Activated CD4-positive, alpha-beta T cell treated with anti-CD3 and anti-CD28 coated beads, Interleukin-10, Interleukin-2, amounts not matched to agents 100 ng/mL and 50 ng/mL, durations not matched to agents 16 hours and 8 hours (primary cell): Measurements from ENCODE around the gene MEX3A.
"Not testable (repeated sequence)": the region's sequence is repeated elsewhere in the genome, so short reads cannot be mapped to it uniquely, and the experiment has no call there.

Source experiments
- DNase-seq: peaks from one replicate; pipeline ENCODE4 v3.0.0-alpha.2; 2020

Gene MEX3A

GRCh38 chr1:156117414-156118176 lies 35.3 kb upstream of the MEX3A start:
- DNase-seq = no peak

GRCh38 chr1:156116731-156117130 lies 34.5 kb upstream of the MEX3A start:
- DNase-seq = not testable (repeated sequence)

- no peak for DNase-seq
Measured at GRCh38 chr1:156115514-156116374, 33.5 kb upstream of the MEX3A start.

GRCh38 chr1:156114919-156115513 lies 32.8 kb upstream of the MEX3A start:
- no peak for DNase-seq

DNA sequence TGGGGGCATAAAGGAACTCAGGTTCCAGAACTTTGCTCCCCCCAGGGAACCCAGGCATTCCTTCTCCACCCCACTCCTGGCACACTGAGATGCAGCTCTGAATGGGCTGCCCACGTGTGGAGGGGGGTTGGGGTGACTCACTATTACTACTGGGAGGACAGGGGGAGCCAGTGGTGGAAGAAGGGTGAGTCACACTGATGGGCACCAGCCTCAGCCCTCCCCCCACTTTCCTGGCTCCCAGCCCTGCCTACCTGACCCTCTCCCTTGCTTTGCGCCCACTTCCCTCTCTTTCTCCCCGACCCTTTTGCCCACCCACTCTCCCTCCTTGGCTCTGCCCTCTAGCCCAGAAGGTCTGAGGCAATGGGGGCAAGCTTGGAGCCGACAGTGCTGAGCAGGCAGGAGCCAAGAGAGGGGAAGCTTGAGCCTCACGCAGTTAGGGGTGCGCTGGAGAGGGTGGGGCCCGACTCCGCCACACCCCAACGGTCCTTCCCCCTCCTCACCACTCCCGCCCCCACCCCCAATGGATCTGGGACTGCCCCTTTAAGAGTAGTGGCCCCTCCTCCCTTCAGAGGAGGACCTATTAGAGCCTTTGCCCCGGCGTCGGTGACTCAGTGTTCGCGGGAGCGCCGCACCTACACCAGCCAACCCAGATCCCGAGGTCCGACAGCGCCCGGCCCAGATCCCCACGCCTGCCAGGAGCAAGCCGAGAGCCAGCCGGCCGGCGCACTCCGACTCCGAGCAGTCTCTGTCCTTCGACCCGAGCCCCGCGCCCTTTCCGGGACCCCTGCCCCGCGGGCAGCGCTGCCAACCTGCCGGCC lies 32.0 kb upstream of the MEX3A start, which contains the start of gene LMNA:
TSS of gene LMNA (plus strand) at position 611 of the 818 bp plus-strand sequence. CDS start 208 bp downstream, outside the sequence.
- DNase-seq = peak; percentile 94

DNA sequence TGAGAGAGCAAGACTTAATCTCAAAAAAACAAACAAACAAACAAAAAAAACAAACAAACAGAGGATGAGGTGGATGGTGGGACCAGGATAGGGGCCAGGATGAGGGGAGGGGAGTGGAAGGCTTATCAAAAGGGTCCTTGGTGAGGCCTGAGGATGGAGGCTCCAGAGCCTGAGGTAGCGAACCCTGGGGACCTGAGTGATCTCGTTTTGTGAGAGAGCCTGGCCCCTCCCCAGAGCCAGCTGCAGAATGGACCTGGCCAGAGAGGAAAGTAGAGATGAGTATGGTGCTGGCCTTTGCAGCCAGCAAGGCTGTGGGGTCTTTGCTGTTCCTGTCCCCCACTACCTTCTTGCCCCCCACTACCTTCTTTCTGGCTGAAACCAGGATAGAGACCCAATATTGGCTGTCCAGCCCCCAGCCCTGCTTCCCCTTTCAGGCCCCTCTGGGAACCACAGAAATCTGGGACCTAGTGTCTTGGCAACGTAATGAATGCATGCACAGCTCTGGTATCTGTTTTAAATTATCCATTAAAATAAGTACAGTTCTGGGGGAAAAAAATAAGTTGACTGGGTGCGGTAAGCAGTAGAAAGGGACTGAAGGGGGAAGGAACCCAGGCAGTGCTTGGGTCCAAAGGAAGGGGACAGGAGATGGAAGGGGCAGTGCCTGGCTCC lies 31.2 kb upstream of the MEX3A start:
- DNase-seq = no peak

GRCh38 chr1:156112276-156113137 lies 30.2 kb upstream of the MEX3A start:
- DNase-seq = no peak

- no peak for DNase-seq
Measured at GRCh38 chr1:156111355-156111962, 29.2 kb upstream of the MEX3A start.

DNA sequence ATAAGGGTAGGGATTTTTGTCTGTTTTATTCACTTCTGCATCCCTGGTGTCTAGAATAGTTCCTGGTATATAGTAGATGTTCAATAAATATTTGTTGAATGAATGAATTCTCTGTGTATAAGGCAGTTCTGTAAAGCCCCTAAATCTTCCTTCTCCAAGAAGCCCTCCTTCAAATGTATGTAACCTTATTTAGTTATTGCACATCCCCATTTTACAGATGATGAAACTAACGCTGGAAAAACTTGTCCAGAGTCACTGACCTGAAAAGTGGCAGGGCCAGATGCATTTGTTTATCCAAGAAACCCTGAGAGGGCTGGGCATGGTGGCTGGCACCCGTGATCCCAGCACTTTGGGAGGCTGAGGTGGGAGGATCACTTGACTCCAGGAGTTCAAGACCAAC lies 28.0 kb upstream of the MEX3A start:
- no peak for DNase-seq

DNA sequence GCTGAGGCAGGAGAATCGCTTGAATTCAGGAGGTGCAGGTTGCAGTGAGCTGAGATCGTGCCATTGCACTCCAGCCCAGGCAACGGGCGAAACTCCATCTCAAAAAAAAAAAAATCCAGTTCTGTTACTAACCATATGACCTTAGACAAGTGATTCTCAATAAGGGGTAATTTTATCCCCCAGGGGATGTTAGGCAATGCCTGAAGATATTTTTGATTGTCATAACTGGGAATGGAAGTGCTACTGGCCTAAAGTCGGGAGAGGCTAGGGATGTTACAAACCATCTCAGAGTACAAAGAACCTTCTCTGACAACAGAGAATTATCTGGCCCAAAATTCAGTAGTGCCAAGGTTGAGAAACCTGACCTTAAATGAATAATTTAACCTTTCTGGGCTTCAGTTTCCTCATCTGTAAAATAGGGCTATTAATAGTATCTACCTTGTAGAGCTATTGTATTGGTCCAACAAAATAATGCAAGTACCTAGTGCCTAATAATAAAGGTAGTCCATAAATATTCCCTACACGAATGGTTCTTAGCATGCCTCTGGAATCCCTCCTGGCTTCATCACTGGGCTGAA lies 26.5 kb upstream of the MEX3A start:
- DNase-seq = no peak

- DNase-seq = no peak
Measured at GRCh38 chr1:156108057-156108456, 25.8 kb upstream of the MEX3A start.

DNA sequence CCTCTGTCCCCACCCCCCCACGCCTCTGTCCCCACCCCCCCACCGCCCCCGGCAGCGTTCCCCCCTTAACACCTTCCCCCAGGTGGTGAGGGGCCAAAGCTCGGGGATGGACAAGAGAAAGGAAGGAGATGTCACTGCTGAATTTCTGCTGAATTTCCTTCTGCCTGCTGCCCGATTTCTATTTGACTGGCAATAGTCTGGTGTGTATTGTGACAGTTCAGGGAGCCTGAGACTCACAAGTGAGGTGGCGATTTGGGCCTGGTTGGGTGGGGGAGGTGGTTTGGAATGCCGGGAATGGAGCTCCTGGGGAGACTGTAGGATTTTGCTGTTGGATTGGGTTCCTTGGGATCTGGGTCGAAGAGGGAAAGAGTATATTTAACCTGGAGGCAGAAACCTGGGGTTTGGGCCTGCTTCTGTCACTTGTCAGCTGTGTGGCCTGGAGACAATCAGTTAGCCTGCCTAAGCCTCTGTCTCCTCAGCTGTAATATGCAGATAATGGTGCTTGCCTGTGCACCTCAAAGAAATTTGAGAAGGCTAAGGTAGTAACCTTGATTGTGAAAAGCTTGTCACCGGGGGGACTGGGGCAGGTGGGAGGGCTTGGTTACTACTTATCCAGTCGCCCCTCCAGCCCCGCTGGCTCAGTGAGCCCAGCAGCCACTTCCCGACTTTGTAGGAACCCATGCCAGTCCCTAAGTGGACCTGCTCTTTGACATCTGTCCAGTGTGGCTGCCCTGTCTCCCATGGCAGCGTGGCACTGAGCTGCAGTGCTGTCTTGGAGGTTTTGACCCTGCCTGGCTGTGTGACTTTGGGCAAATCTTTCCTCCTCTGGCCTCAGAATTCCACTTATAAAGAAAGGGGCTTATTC lies 24.6 kb upstream of the MEX3A start:
- DNase-seq = no peak

DNA sequence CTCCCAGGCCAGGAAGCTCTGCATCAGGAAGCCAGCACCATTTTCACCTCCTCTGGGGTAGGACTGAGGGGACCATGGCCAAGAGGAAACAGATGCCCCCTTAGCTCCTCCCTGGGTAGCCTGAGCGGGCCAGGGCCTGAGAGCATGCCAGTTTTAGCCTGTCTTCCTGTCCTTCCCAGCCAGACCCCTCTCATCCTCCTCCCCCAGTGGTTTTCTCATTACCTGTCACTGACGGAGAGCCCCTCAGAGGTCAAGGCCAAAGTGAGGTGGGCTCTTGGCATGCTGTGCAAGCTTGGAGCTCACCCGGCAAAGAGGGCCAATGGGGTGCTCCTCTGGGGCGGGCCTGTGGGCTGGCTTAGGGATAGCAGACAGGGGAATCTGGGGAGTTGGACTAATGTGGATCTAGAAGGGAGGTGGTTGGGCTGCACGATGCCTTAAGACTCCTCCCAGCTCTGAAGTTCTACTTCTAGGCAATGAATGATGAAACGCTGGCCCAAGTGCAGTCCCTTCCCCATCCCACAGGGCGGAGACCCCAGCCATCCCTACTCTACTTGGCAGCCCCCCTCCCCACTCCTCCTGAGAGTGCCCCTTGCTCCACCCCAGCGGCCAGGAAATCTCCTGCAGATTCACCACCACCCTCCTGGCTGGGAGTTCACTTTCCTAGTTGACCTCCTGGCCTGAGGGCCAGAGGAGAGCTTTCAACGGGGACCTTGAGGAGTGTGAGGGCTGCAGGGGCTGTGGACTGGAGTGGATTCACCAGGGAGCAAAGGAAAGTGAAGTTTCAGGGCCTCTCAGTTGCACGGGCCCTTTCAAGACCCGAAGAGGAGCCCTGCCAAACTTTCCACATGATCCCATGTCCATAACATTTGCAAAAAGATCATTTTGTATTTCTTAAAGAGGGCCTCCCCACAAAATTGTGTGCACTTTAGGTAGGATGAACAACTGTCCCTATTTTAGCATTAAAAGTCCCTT lies 22.9 kb upstream of the MEX3A start:
- DNase-seq = no peak

DNA sequence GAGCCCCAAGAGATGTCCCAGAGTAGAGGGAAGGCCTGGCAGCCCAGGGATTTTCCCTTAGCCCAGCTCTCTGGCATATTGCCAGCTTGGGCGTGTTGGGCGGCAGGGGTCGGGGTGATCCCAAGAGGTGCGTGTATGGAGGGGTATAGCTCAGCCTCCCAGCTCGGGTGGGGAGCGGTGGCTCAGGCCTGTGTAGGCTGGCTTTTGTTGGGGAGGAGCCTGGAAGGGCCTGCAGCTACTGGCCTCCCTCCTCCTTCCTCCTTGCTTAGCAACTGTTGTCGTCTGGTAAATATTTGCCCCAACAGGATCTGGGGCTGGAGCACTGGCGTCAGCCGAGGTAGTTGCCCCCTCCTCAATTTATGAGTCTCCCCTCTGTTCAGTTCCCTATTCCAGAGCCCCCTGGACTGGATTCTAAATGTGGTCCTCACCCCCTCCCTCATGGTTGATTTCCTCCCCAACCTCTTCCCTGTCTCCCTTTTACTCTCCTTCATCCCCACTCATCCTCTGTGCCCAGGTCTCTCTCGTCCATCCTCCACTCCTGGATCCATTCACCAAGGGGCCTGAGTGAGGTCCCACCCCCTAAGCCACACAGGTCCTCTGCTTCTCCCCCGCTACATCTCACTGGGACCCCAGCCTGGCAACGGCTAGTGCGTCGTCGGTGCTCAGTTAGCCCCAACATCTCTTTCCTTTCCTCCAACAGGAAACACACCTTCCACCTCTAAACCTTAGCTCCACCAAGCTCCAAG lies 22.0 kb upstream of the MEX3A start:
- peak; percentile 71 for DNase-seq

- DNase-seq = peak; percentile 59
Measured at GRCh38 chr1:156103521-156103947, 21.3 kb upstream of the MEX3A start.

DNA sequence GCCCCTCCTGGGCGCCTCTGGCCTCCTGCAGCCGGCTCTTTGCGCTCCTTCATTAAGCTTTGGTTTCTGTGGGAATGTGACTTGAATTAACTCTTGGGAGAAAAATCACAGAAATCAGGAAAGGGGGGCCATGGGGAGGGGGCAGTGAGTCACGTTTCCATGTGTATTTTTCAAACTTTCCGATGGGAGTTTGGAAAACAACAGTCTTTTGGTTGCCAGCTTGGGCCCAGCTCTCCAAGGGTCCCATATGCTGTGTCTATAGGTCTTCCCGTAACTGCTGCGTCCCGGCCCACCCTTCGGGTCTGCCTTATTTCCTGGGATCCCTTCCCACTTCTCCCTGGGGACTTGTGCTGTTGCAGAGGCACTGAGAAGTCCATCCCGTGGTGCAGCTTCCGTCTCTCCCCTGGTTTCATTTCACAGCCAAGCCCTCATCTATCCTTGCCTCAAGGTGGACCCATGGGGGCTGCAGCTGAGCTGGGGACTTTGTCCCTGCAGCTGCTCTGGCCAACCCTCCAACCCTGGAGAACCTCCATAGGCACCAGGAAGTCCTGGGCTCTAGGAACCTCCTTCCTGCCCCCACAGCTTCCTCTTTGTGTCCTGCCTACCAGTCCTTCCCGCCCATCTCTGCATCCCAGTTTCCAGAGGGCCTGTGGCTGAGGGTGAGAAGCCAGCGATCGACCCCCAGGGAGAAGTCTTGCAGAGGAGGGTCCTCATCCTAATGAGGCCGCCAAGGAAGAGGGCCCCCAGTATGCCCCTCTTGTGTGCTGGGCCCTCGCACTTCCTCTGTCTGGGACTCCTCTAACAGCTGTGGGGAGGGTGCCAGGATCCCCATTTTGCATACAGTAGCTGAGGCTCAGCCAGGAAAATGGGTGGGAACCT lies 20.6 kb upstream of the MEX3A start:
- DNase-seq = no peak
